NB4 (cell line): ENCODE measurements around the gene BPIFB6.

Experiments
- CTCF ChIP-seq: IDR thresholded peaks from one replicate; pipeline ENCODE4 v1.5.1; 2012; ENCODE audit warnings: low read depth, low read length
- MAX ChIP-seq: IDR thresholded peaks from 2 replicates; pipeline ENCODE4 v1.6.1; 2011; ENCODE audit warnings: low read depth, low read length
- MYC ChIP-seq: IDR thresholded peaks from 2 replicates; pipeline ENCODE4 v1.6.1; 2011; ENCODE audit warnings: low read depth, low read length
- POLR2A ChIP-seq: IDR thresholded peaks from 2 replicates; pipeline ENCODE4 v1.6.1; 2011; ENCODE audit warnings: mild to moderate bottlenecking; ENCODE audit not compliant: insufficient read length; ENCODE audit errors: extremely low read depth

GRCh38 chr20:32988008-32988407, 43.4 kb upstream of the BPIFB6 start:
- TF ChIP-seq CTCF, result no peak
- TF ChIP-seq MAX, result no peak
- TF ChIP-seq POLR2A, result no peak
- TF ChIP-seq MYC, result no peak
